ENCODE data around the gene DCST1.

- TF ChIP-seq CTCF (IDR thresholded peaks at IDR 0.05) = no peak
- TF ChIP-seq POLR2A (IDR thresholded peaks at IDR 0.05) = no peak
These were observed 31.3 kb downstream of the DCST1 start for GRCh38 chr1:155064832-155065429.

All from esophagus squamous epithelium (tissue), 4 donors.